MCF 10A (cell line): ENCODE results near the gene PLD3. TPM values are rescaled to one million over a fixed set of nuclear protein-coding genes. Genes with fewer than 3 reads are reported as not detected.

Experiments
- BruUV-seq: library from RNA; stranded (reverse); fragments of 400-500 nt; replicated peaks from 2 replicates; lab custom pipeline; 2021; lab: Mats Ljungman, UMichigan
- CTCF ChIA-PET: fragments of 300-600 bp; sonication (Branson Sonifier 250); formaldehyde crosslinking; extraction: SDS; loops from one replicate; lab custom pipeline; 2021; ENCODE audit warnings: antibody characterized with exemption, inconsistent platforms; lab: Yijun Ruan, JAX
- POLR2A ChIA-PET: fragments of 300-600, 350-650 bp; sonication (Branson Sonifier 250); formaldehyde crosslinking; extraction: SDS; loops from one replicate; lab custom pipeline; 2020; ENCODE audit warnings: antibody characterized with exemption, inconsistent platforms; lab: Yijun Ruan, JAX
- DNase-seq: peaks from one replicate; pipeline ENCODE4 v3.0.0-alpha.2; 2018; ENCODE audit not compliant: unreplicated experiment
- H3K27ac Mint-ChIP-seq: one replicate; pipeline ENCODE4 v1.8.0; 2022; ENCODE audit warnings: mild to moderate bottlenecking, low read depth, mixed read lengths; ENCODE audit not compliant: unreplicated experiment
- H3K27me3 Mint-ChIP-seq: one replicate; pipeline ENCODE4 v1.8.0; 2022; ENCODE audit warnings: mixed read lengths; ENCODE audit not compliant: insufficient read depth, unreplicated experiment
- H3K36me3 Mint-ChIP-seq: one replicate; pipeline ENCODE4 v1.8.0; 2022; ENCODE audit warnings: mild to moderate bottlenecking, moderate library complexity, mixed read lengths; ENCODE audit not compliant: insufficient read depth, unreplicated experiment
- H3K4me1 Mint-ChIP-seq: one replicate; pipeline ENCODE4 v1.8.0; 2022; ENCODE audit warnings: mixed read lengths; ENCODE audit not compliant: insufficient read depth, unreplicated experiment
- H3K4me3 Mint-ChIP-seq: one replicate; pipeline ENCODE4 v1.8.0; 2022; ENCODE audit warnings: mild to moderate bottlenecking, moderate library complexity, mixed read lengths; ENCODE audit not compliant: unreplicated experiment
- H3K9me3 Mint-ChIP-seq: one replicate; pipeline ENCODE4 v1.8.0; 2022; ENCODE audit warnings: mixed read lengths; ENCODE audit not compliant: unreplicated experiment
- CTCF ChIP-seq: fragments of 200-600 bp; IDR thresholded peaks from one replicate; pipeline ENCODE4 v1.8.0; 2022; ENCODE audit warnings: antibody characterized with exemption, mild to moderate bottlenecking; ENCODE audit not compliant: unreplicated experiment
- intact Hi-C: fragments of 100-400 bp; cut with micrococcal nuclease; formaldehyde crosslinking; loops from 2 replicates; pipeline ENCODE4 v1.14.1; 2022
- total RNA-seq: library from RNA; stranded (reverse); gene quantifications from 2 replicates; pipeline ENCODE4 v1.2.3, GENCODE V29; 2022

PLD3 gene
- total RNA-seq, 1 experiment from 2014 or later: 98.9 TPM

GRCh38 chr19:40392123-40392522, 43.6 kb downstream of the PLD3 start:
- POLR2A ChIA-PET: no interaction called here
- H3K9me3 Mint-ChIP-seq: no peaks in the 10 kb centered on the region
- BruUV-seq: no TSS peak

GRCh38 chr19:40392894-40393517, 44.5 kb downstream of the PLD3 start:
- Mint-ChIP-seq H3K27ac (no peak overlapping the region), H3K36me3 (peaks cover 4% of the 10 kb centered on the region), H3K9me3 (no peaks in the 10 kb centered on the region), H3K27me3 (no peaks in the 10 kb centered on the region), H3K4me1 (no peaks in the 10 kb centered on the region), H3K4me3 (no peak overlapping the region)
- DNase-seq: peak; percentile 25
- intact Hi-C loops: no loop called here
- ChIA-PET POLR2A (no interaction called here), CTCF (no interaction called here)
- no TSS peak for BruUV-seq
- peak; percentile 36 for TF ChIP-seq CTCF

More at GRCh38 chr19:40392123-40392522, 43.6 kb downstream of the PLD3 start:
- Mint-ChIP-seq H3K4me1 (no peaks in the 10 kb centered on the region), H3K27ac (no peak overlapping the region), H3K27me3 (peaks cover 5% of the 10 kb centered on the region), H3K4me3 (no peak overlapping the region), H3K36me3 (peaks cover 5% of the 10 kb centered on the region)
- intact Hi-C loops: no loop called here
- no peak for TF ChIP-seq CTCF
- CTCF ChIA-PET: interaction anchor here (0.6 kb wide), 1 partner anchor 27 kb away, joined by 5 read pairs; no protein-coding TSS in a partner anchor
- DNase-seq: no peak

GRCh38 chr19:40393894-40394815, 45.7 kb downstream of the PLD3 start:
- ChIA-PET CTCF (interaction anchor here (0.6 to 0.8 kb wide), 2 partner anchors 124 to 148 kb away, joined by 3 to 4 read pairs; no protein-coding TSS in a partner anchor), POLR2A (interaction anchor here (0.9 kb wide), 1 partner anchor 46 kb away, joined by 3 read pairs; the partner anchor contains the start of gene C19orf47)
- H3K36me3 Mint-ChIP-seq: no peaks in the 10 kb centered on the region
- no peak for TF ChIP-seq CTCF
- no peaks in the 10 kb centered on the region for H3K9me3 Mint-ChIP-seq
- BruUV-seq: no TSS peak
- no peak for DNase-seq
- intact Hi-C loops: no loop called here
- H3K4me3 Mint-ChIP-seq: no peak overlapping the region
- peaks cover 4% of the 10 kb centered on the region for H3K4me1 Mint-ChIP-seq
- no peaks in the 10 kb centered on the region for H3K27me3 Mint-ChIP-seq
- no peak overlapping the region for H3K27ac Mint-ChIP-seq

- TF ChIP-seq CTCF: no peak
- no peaks in the 10 kb centered on the region for H3K27me3 Mint-ChIP-seq
- intact Hi-C loops: no loop called here
- H3K27ac Mint-ChIP-seq: no peak overlapping the region
- H3K36me3 Mint-ChIP-seq: no peaks in the 10 kb centered on the region
- H3K4me3 Mint-ChIP-seq: no peak overlapping the region
- no TSS peak for BruUV-seq
- ChIA-PET POLR2A (interaction anchor here (0.9 kb wide), 1 partner anchor 47 kb away, joined by 3 read pairs; the partner anchor contains the start of gene C19orf47), CTCF (interaction anchor here (0.7 to 0.8 kb wide), 2 partner anchors 124 to 252 kb away, joined by 3 read pairs; no protein-coding TSS in a partner anchor)
- DNase-seq: no peak
- no peaks in the 10 kb centered on the region for H3K9me3 Mint-ChIP-seq
- H3K4me1 Mint-ChIP-seq: peaks cover 8% of the 10 kb centered on the region
Measured at GRCh38 chr19:40394816-40395210, 46.3 kb downstream of the PLD3 start.
